HG02938 (cell line): ENCODE measurements around the gene NDUFB7.
"Not testable (repeated sequence)": the region's sequence is repeated elsewhere in the genome, so short reads cannot be mapped to it uniquely, and the experiment has no call there.

ENCODE experiments used
- ATAC-seq: cut with Tn5 transposase; IDR thresholded peaks from one replicate; pipeline ENCODE4 v1.9.1; 2021; ENCODE audit warnings: mild to moderate bottlenecking, moderate library complexity; ENCODE audit not compliant: unreplicated experiment

The NDUFB7 gene

GRCh38 chr19:14571695-14572490 is at the start of gene NDUFB7:
NDUFB7 (minus strand) TSS chr19:14572066; CDS start chr19:14572000, 66 bp downstream.
- ATAC-seq, result peak; percentile 72

- ATAC-seq, result no peak
These were observed 47.5 kb upstream of the NDUFB7 start for GRCh38 chr19:14619404-14619803.

- no peak for ATAC-seq
These were observed 44.5 kb upstream of the NDUFB7 start for GRCh38 chr19:14616407-14616806.

GRCh38 chr19:14615623-14616022 is 43.8 kb upstream of the NDUFB7 start:
- no peak for ATAC-seq

GRCh38 chr19:14614099-14614412 is 42.2 kb upstream of the NDUFB7 start:
- no peak for ATAC-seq

- ATAC-seq, result not testable (repeated sequence)
These were observed 41.7 kb upstream of the NDUFB7 start for GRCh38 chr19:14613399-14614098.

- ATAC-seq, result no peak
These were observed 40.8 kb upstream of the NDUFB7 start for GRCh38 chr19:14612657-14613056.

GRCh38 chr19:14612242-14612641 is 40.4 kb upstream of the NDUFB7 start:
- ATAC-seq, result not testable (repeated sequence)

GRCh38 chr19:14611051-14611450 is 39.2 kb upstream of the NDUFB7 start:
- no peak for ATAC-seq

GRCh38 chr19:14606627-14607026 is 34.8 kb upstream of the NDUFB7 start:
- no peak for ATAC-seq

GRCh38 chr19:14603990-14604387 is 32.1 kb upstream of the NDUFB7 start:
- ATAC-seq, result peak; percentile 76

- no peak for ATAC-seq
These were observed 27.8 kb upstream of the NDUFB7 start for GRCh38 chr19:14599548-14600147.

GRCh38 chr19:14595558-14595957 is 23.7 kb upstream of the NDUFB7 start:
- ATAC-seq, result no peak

- peak; percentile 34 for ATAC-seq
These were observed 17.6 kb upstream of the NDUFB7 start for GRCh38 chr19:14589433-14589832.

- ATAC-seq, result peak; percentile 66
These were observed 13.3 kb upstream of the NDUFB7 start for GRCh38 chr19:14585187-14585586.

- not testable (repeated sequence) for ATAC-seq
These were observed 12.5 kb upstream of the NDUFB7 start for GRCh38 chr19:14584372-14584771.

- no peak for ATAC-seq
These were observed 11.1 kb upstream of the NDUFB7 start, which contains the start of gene CLEC17A for GRCh38 chr19:14582894-14583340. CLEC17A (plus strand) TSS chr19:14583084; CDS start chr19:14583161, 77 bp downstream.

- no peak for ATAC-seq
These were observed 8.9 kb upstream of the NDUFB7 start for GRCh38 chr19:14580623-14581237.

GRCh38 chr19:14577885-14578427 is 6.1 kb upstream of the NDUFB7 start:
- no peak for ATAC-seq

GRCh38 chr19:14577264-14577663 is 5.4 kb upstream of the NDUFB7 start:
- ATAC-seq, result no peak

- no peak for ATAC-seq
These were observed 4.5 kb upstream of the NDUFB7 start for GRCh38 chr19:14576363-14576762.
